HepG2 (cell line): ENCODE data around the gene RABGGTA. TPM values are rescaled to one million over a fixed set of nuclear protein-coding genes. Genes with fewer than 3 reads are reported as not detected.

Experiments used
- BCL6 ChIP-seq: IDR thresholded peaks from 2 replicates; pipeline ENCODE4 v1.6.1; 2016; ENCODE audit warnings: missing genetic modification reagents, missing compliant biosample characterization
- FOXM1 ChIP-seq: sonication (generic); formaldehyde crosslinking; IDR thresholded peaks from 2 replicates; pipeline ENCODE4 v1.5.0; 2020; ENCODE audit warnings: missing genetic modification reagents
- KLF11 ChIP-seq: IDR thresholded peaks from 2 replicates; pipeline ENCODE4 v1.6.1; 2016; ENCODE audit warnings: missing compliant biosample characterization
- NFATC3 ChIP-seq: sonication (generic); formaldehyde crosslinking; IDR thresholded peaks from 2 replicates; pipeline ENCODE4 v1.5.1; 2020; ENCODE audit warnings: mild to moderate bottlenecking, missing genetic modification reagents
- NONO ChIP-seq, 2 experiments: fragments of 450-650 bp in 1 of 2; sonication (generic) in 1 of 2; formaldehyde crosslinking in 1 of 2; IDR thresholded peaks in 1 of 2; conservative IDR thresholded peaks in 1 of 2; 2 replicates each; pipeline versions ENCODE4 v1.6.1 to v1.8.0; 2017 to 2022; ENCODE audit warnings: mild to moderate bottlenecking in 1 of 2, missing genetic modification reagents in 1 of 2, moderate library complexity in 1 of 2
- SMC3 ChIP-seq: IDR thresholded peaks from 2 replicates; pipeline ENCODE4 v1.6.1; 2011; ENCODE audit warnings: low read length, improper control_type of control experiment
- WIZ ChIP-seq: sonication (generic); formaldehyde crosslinking; IDR thresholded peaks from 2 replicates; pipeline ENCODE4 v1.5.1; 2020; ENCODE audit warnings: mild to moderate bottlenecking, missing genetic modification reagents
- ZBTB21 ChIP-seq: sonication (generic); formaldehyde crosslinking; IDR thresholded peaks from 2 replicates; pipeline ENCODE4 v1.4.0; 2020; ENCODE audit warnings: missing genetic modification reagents
- ZC3H4 ChIP-seq: sonication (generic); formaldehyde crosslinking; IDR thresholded peaks from 2 replicates; pipeline ENCODE4 v1.4.0; 2020; ENCODE audit warnings: missing genetic modification reagents, borderline replicate concordance
- ZNF121 ChIP-seq: sonication (generic); formaldehyde crosslinking; IDR thresholded peaks from 2 replicates; pipeline ENCODE4 v1.5.0; 2020; ENCODE audit warnings: mild to moderate bottlenecking, missing genetic modification reagents
- ZNF331 ChIP-seq: sonication (generic); formaldehyde crosslinking; IDR thresholded peaks from 2 replicates; pipeline ENCODE4 v1.4.0; 2020; ENCODE audit warnings: missing genetic modification reagents
- ZNF782 ChIP-seq: sonication (generic); formaldehyde crosslinking; IDR thresholded peaks from 2 replicates; pipeline ENCODE4 v1.4.0; 2020; ENCODE audit warnings: missing genetic modification reagents, mild to moderate bottlenecking, borderline replicate concordance
- polyA plus RNA-seq, 8 experiments: library from polyadenylated mRNA; depleted of rRNA in 3 of 8; stranded (reverse) in 7 of 8; unstranded in 1 of 8; fragments of >200 nt; fragmentation: Illumina TruSeq in 4 of 8; extraction: Trizol in 4 of 8; gene quantifications; 2 replicates each; pipeline versions ENCODE4 v1.2.1 to v1.2.3, GENCODE V29; 2011 to 2016; ENCODE audit warnings: low read depth in 4 of 8, missing spikeins in 1 of 8, mixed read lengths in 1 of 8; ENCODE audit not compliant: insufficient read depth in 1 of 8
- total RNA-seq, 5 experiments: library from RNA; depleted of rRNA; stranded (reverse); fragments of >200 nt; fragmentation: Illumina TruSeq; extraction: Trizol; gene quantifications; 2 replicates each; pipeline ENCODE4 v1.2.3, GENCODE V29; 2016; ENCODE audit warnings: low read depth in 1 of 5
- TF ChIP-seq, protein P1 (sequence below): IDR thresholded peaks from 2 replicates; pipeline ENCODE4 v1.6.1; 2018; ENCODE audit warnings: missing genetic modification reagents, mild to moderate bottlenecking, missing compliant biosample characterization
- TF ChIP-seq, protein P2 (sequence below): sonication (generic); formaldehyde crosslinking; IDR thresholded peaks from 2 replicates; pipeline ENCODE4 v1.8.1; 2023; ENCODE audit warnings: mild to moderate bottlenecking, missing genetic modification reagents
- TF ChIP-seq, protein P3 (sequence below): IDR thresholded peaks from 2 replicates; pipeline ENCODE4 v1.6.1; 2016
- TF ChIP-seq, protein P4 (sequence below): sonication (generic); formaldehyde crosslinking; IDR thresholded peaks from 2 replicates; pipeline ENCODE4 v1.4.0; 2020; ENCODE audit warnings: missing genetic modification reagents
- TF ChIP-seq, protein P5 (sequence below): sonication (generic); formaldehyde crosslinking; IDR thresholded peaks from 2 replicates; pipeline ENCODE4 v1.4.0; 2020; ENCODE audit warnings: missing genetic modification reagents, borderline replicate concordance
- TF ChIP-seq, protein P6 (sequence below): sonication (generic); formaldehyde crosslinking; IDR thresholded peaks from 2 replicates; pipeline ENCODE4 v1.4.0; 2020; ENCODE audit warnings: low read depth, mild to moderate bottlenecking, missing genetic modification reagents
- TF ChIP-seq, protein P7 (sequence below): IDR thresholded peaks from 2 replicates; pipeline ENCODE4 v1.6.1; 2016; ENCODE audit warnings: low read depth, borderline replicate concordance

The RABGGTA gene
- total and polyA plus RNA-seq, 2 of the 13 experiments (the other 11 are each of a cell fraction or from before 2014, with no cell fraction given), result 57.9 to 90.8 TPM

DNA sequence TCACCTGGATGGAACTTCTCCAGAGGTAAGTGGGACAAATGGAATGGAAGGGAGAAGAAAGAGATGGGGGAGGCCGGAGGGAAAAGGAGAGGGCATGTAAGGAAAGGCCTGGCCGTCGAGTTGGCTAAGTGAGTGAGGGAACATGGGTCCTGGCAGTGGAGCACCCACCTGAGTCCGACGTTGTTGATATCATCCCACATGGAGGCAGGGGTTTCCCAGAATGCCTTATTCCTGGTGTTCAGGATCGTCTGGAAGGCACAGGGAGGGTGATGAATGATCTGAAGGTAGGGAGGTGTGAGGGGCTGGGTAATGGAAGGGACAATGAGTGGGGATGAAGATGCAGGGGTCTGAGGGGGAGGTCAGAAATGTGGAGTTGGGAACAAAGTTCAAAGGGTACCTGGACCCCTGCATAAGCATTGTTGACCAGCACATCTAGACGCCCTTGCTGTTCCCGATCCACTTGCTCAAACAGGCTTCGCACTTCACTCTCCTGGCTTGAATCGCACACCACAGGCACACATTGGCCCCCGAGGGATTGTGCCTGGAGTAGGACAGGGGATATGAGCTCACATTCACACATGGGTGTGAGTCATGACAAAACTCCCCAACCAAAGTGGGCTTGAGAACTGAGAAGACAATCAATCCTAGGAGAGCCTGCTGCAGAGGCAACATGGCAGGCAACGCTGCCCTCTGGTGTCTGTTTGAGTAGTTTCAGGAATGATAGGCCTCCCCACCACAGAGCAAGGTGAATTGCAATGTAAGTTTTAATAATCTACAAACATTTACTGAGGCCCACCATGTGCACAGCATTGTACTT, 25.2 kb upstream of the RABGGTA start (continued):
- TF ChIP-seq ZBTB21 (CRISPR knock-in tag) (peak; percentile 37; the same call in 1 of the 2 replicates), KLF11 (CRISPR knock-in tag) (no peak), ZC3H4 (CRISPR knock-in tag) (0 out of 2 replicates have a peak, but pooled peaks have one; percentile 64), SMC3 (peak; percentile 99), ZNF331 (CRISPR knock-in tag) (peak; percentile 37; the same call in 1 of the 2 replicates), ZNF121 (CRISPR knock-in tag) (no peak), NONO (IDR thresholded peaks at IDR 0.05) (no peak), NONO (CRISPR knock-in tag; conservative IDR thresholded peaks at IDR 0.05) (0 out of 2 replicates have a peak, but pooled peaks have one; percentile 28), ZNF782 (CRISPR knock-in tag) (peak; percentile 55; the same call in 1 of the 2 replicates), NFATC3 (CRISPR knock-in tag) (0 out of 2 replicates have a peak, but pooled peaks have one; percentile 38), FOXM1 (CRISPR knock-in tag) (no peak), BCL6 (CRISPR knock-in tag) (peak; percentile 41), WIZ (CRISPR knock-in tag) (no peak)
- TF ChIP-seq, protein P1, sequence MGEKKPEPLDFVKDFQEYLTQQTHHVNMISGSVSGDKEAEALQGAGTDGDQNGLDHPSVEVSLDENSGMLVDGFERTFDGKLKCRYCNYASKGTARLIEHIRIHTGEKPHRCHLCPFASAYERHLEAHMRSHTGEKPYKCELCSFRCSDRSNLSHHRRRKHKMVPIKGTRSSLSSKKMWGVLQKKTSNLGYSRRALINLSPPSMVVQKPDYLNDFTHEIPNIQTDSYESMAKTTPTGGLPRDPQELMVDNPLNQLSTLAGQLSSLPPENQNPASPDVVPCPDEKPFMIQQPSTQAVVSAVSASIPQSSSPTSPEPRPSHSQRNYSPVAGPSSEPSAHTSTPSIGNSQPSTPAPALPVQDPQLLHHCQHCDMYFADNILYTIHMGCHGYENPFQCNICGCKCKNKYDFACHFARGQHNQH (CRISPR knock-in tag), result peak; percentile 84
- TF ChIP-seq, protein P2, sequence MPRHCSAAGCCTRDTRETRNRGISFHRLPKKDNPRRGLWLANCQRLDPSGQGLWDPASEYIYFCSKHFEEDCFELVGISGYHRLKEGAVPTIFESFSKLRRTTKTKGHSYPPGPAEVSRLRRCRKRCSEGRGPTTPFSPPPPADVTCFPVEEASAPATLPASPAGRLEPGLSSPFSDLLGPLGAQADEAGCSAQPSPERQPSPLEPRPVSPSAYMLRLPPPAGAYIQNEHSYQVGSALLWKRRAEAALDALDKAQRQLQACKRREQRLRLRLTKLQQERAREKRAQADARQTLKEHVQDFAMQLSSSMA (CRISPR knock-in tag), result no peak
- TF ChIP-seq, protein P3, sequence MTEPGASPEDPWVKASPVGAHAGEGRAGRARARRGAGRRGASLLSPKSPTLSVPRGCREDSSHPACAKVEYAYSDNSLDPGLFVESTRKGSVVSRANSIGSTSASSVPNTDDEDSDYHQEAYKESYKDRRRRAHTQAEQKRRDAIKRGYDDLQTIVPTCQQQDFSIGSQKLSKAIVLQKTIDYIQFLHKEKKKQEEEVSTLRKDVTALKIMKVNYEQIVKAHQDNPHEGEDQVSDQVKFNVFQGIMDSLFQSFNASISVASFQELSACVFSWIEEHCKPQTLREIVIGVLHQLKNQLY (CRISPR knock-in tag), result no peak
- TF ChIP-seq, protein P4, sequence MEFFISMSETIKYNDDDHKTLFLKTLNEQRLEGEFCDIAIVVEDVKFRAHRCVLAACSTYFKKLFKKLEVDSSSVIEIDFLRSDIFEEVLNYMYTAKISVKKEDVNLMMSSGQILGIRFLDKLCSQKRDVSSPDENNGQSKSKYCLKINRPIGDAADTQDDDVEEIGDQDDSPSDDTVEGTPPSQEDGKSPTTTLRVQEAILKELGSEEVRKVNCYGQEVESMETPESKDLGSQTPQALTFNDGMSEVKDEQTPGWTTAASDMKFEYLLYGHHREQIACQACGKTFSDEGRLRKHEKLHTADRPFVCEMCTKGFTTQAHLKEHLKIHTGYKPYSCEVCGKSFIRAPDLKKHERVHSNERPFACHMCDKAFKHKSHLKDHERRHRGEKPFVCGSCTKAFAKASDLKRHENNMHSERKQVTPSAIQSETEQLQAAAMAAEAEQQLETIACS (CRISPR knock-in tag), result no peak
- TF ChIP-seq, protein P5, sequence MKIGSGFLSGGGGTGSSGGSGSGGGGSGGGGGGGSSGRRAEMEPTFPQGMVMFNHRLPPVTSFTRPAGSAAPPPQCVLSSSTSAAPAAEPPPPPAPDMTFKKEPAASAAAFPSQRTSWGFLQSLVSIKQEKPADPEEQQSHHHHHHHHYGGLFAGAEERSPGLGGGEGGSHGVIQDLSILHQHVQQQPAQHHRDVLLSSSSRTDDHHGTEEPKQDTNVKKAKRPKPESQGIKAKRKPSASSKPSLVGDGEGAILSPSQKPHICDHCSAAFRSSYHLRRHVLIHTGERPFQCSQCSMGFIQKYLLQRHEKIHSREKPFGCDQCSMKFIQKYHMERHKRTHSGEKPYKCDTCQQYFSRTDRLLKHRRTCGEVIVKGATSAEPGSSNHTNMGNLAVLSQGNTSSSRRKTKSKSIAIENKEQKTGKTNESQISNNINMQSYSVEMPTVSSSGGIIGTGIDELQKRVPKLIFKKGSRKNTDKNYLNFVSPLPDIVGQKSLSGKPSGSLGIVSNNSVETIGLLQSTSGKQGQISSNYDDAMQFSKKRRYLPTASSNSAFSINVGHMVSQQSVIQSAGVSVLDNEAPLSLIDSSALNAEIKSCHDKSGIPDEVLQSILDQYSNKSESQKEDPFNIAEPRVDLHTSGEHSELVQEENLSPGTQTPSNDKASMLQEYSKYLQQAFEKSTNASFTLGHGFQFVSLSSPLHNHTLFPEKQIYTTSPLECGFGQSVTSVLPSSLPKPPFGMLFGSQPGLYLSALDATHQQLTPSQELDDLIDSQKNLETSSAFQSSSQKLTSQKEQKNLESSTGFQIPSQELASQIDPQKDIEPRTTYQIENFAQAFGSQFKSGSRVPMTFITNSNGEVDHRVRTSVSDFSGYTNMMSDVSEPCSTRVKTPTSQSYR (CRISPR knock-in tag), result peak; percentile 8; the same call in 1 of the 2 replicates
- TF ChIP-seq, protein P6, sequence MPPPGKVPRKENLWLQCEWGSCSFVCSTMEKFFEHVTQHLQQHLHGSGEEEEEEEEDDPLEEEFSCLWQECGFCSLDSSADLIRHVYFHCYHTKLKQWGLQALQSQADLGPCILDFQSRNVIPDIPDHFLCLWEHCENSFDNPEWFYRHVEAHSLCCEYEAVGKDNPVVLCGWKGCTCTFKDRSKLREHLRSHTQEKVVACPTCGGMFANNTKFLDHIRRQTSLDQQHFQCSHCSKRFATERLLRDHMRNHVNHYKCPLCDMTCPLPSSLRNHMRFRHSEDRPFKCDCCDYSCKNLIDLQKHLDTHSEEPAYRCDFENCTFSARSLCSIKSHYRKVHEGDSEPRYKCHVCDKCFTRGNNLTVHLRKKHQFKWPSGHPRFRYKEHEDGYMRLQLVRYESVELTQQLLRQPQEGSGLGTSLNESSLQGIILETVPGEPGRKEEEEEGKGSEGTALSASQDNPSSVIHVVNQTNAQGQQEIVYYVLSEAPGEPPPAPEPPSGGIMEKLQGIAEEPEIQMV, result no peak
- TF ChIP-seq, protein P7, sequence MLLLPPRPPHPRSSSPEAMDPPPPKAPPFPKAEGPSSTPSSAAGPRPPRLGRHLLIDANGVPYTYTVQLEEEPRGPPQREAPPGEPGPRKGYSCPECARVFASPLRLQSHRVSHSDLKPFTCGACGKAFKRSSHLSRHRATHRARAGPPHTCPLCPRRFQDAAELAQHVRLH (CRISPR knock-in tag), result peak; percentile 94; the same call in 1 of the 2 replicates
